Stimulated activated naive CD8-positive, alpha-beta T cell treated with anti-CD3 and anti-CD28 coated beads, Interleukin-15, Interleukin-2, amounts not matched to agents 100 ng/mL and 50 ng/mL, for 24 hours (primary cell): Measurements from ENCODE around the gene ARHGAP26.

Source experiments
- H3K27ac Mint-ChIP-seq: one replicate; pipeline ENCODE4 v1.8.0; 2021; ENCODE audit warnings: mild to moderate bottlenecking, mixed read lengths
- H3K27me3 Mint-ChIP-seq: one replicate; pipeline ENCODE4 v1.8.0; 2021; ENCODE audit warnings: mixed read lengths
- H3K36me3 Mint-ChIP-seq: one replicate; pipeline ENCODE4 v1.8.0; 2021; ENCODE audit warnings: low read depth, mixed read lengths
- H3K4me1 Mint-ChIP-seq: one replicate; pipeline ENCODE4 v1.8.0; 2021; ENCODE audit warnings: low read depth, mixed read lengths
- H3K4me3 Mint-ChIP-seq: one replicate; pipeline ENCODE4 v1.8.0; 2021; ENCODE audit warnings: mild to moderate bottlenecking, mixed read lengths
- H3K9me3 Mint-ChIP-seq: one replicate; pipeline ENCODE4 v1.8.0; 2021; ENCODE audit warnings: mixed read lengths

The ARHGAP26 gene

GRCh38 chr5:143017992-143018391 lies 247.8 kb downstream of the ARHGAP26 start:
- no peaks in the 10 kb centered on the region for H3K9me3 Mint-ChIP-seq
- peaks cover 72% of the 10 kb centered on the region for H3K4me1 Mint-ChIP-seq
- no peaks in the 10 kb centered on the region for H3K27me3 Mint-ChIP-seq
- no peak overlapping the region for H3K4me3 Mint-ChIP-seq
- peak overlapping the region; percentile 29 for H3K27ac Mint-ChIP-seq
- peaks cover 50% of the 10 kb centered on the region for H3K36me3 Mint-ChIP-seq

GRCh38 chr5:143019157-143019556 lies 249.0 kb downstream of the ARHGAP26 start:
- no peaks in the 10 kb centered on the region for H3K27me3 Mint-ChIP-seq
- peak overlapping the region; percentile 51 for H3K27ac Mint-ChIP-seq
- no peaks in the 10 kb centered on the region for H3K9me3 Mint-ChIP-seq
- peaks cover 45% of the 10 kb centered on the region for H3K36me3 Mint-ChIP-seq
- peaks cover 72% of the 10 kb centered on the region for H3K4me1 Mint-ChIP-seq
- H3K4me3 Mint-ChIP-seq, result no peak overlapping the region

- H3K9me3 Mint-ChIP-seq, result no peaks in the 10 kb centered on the region
- peaks cover 38% of the 10 kb centered on the region for H3K36me3 Mint-ChIP-seq
- H3K4me3 Mint-ChIP-seq, result no peak overlapping the region
- H3K27me3 Mint-ChIP-seq, result no peaks in the 10 kb centered on the region
- peak overlapping the region; percentile 51 for H3K27ac Mint-ChIP-seq
- H3K4me1 Mint-ChIP-seq, result peaks cover 76% of the 10 kb centered on the region
Measured at GRCh38 chr5:143019614-143020515, 249.7 kb downstream of the ARHGAP26 start.

- H3K4me3 Mint-ChIP-seq, result no peak overlapping the region
- H3K9me3 Mint-ChIP-seq, result no peaks in the 10 kb centered on the region
- H3K27me3 Mint-ChIP-seq, result no peaks in the 10 kb centered on the region
- H3K4me1 Mint-ChIP-seq, result peaks cover 87% of the 10 kb centered on the region
- peaks cover 30% of the 10 kb centered on the region for H3K36me3 Mint-ChIP-seq
- peak overlapping the region; percentile 51 for H3K27ac Mint-ChIP-seq
Measured at GRCh38 chr5:143021595-143021994, 251.4 kb downstream of the ARHGAP26 start.

GRCh38 chr5:143023411-143024096 lies 253.4 kb downstream of the ARHGAP26 start:
- H3K9me3 Mint-ChIP-seq, result no peaks in the 10 kb centered on the region
- peak overlapping the region; percentile 5 for H3K4me3 Mint-ChIP-seq
- H3K27me3 Mint-ChIP-seq, result no peaks in the 10 kb centered on the region
- H3K27ac Mint-ChIP-seq, result peak overlapping the region; percentile 89
- peaks cover 17% of the 10 kb centered on the region for H3K36me3 Mint-ChIP-seq
- peaks cover 81% of the 10 kb centered on the region for H3K4me1 Mint-ChIP-seq

GRCh38 chr5:143024228-143024920 lies 254.2 kb downstream of the ARHGAP26 start:
- Mint-ChIP-seq H3K4me1 (peaks cover 83% of the 10 kb centered on the region), H3K4me3 (no peak overlapping the region), H3K27me3 (no peaks in the 10 kb centered on the region), H3K9me3 (no peaks in the 10 kb centered on the region), H3K36me3 (peaks cover 13% of the 10 kb centered on the region), H3K27ac (peak overlapping the region; percentile 89)

- H3K4me1 Mint-ChIP-seq, result peaks cover 83% of the 10 kb centered on the region
- H3K27ac Mint-ChIP-seq, result peak overlapping the region; percentile 6
- no peaks in the 10 kb centered on the region for H3K9me3 Mint-ChIP-seq
- H3K36me3 Mint-ChIP-seq, result peaks cover 7% of the 10 kb centered on the region
- no peak overlapping the region for H3K4me3 Mint-ChIP-seq
- no peaks in the 10 kb centered on the region for H3K27me3 Mint-ChIP-seq
Measured at GRCh38 chr5:143025376-143025775, 255.2 kb downstream of the ARHGAP26 start.

GRCh38 chr5:143025971-143026370 lies 255.8 kb downstream of the ARHGAP26 start:
- Mint-ChIP-seq H3K27me3 (no peaks in the 10 kb centered on the region), H3K9me3 (no peaks in the 10 kb centered on the region), H3K36me3 (peaks cover 6% of the 10 kb centered on the region), H3K4me3 (no peak overlapping the region), H3K4me1 (peaks cover 84% of the 10 kb centered on the region), H3K27ac (peak overlapping the region; percentile 43)

GRCh38 chr5:143026380-143026779 lies 256.2 kb downstream of the ARHGAP26 start:
- Mint-ChIP-seq H3K27ac (peak overlapping the region; percentile 43), H3K36me3 (peaks cover 6% of the 10 kb centered on the region), H3K9me3 (no peaks in the 10 kb centered on the region), H3K4me1 (peaks cover 84% of the 10 kb centered on the region), H3K4me3 (no peak overlapping the region), H3K27me3 (no peaks in the 10 kb centered on the region)

- Mint-ChIP-seq H3K36me3 (peaks cover 6% of the 10 kb centered on the region), H3K4me3 (no peak overlapping the region), H3K27me3 (no peaks in the 10 kb centered on the region), H3K9me3 (no peaks in the 10 kb centered on the region), H3K4me1 (peaks cover 88% of the 10 kb centered on the region), H3K27ac (peak overlapping the region; percentile 85)
Measured at GRCh38 chr5:143029293-143029692, 259.1 kb downstream of the ARHGAP26 start.

GRCh38 chr5:143030349-143030748 lies 260.2 kb downstream of the ARHGAP26 start:
- H3K9me3 Mint-ChIP-seq, result no peaks in the 10 kb centered on the region
- peaks cover 6% of the 10 kb centered on the region for H3K36me3 Mint-ChIP-seq
- H3K4me3 Mint-ChIP-seq, result peak overlapping the region; percentile 30
- peak overlapping the region; percentile 85 for H3K27ac Mint-ChIP-seq
- no peaks in the 10 kb centered on the region for H3K27me3 Mint-ChIP-seq
- peaks cover 88% of the 10 kb centered on the region for H3K4me1 Mint-ChIP-seq

- Mint-ChIP-seq H3K27ac (peak overlapping the region; percentile 85), H3K4me3 (no peak overlapping the region)
Measured at GRCh38 chr5:143031781-143032580, 261.8 kb downstream of the ARHGAP26 start.

GRCh38 chr5:143032581-143032836 lies 262.3 kb downstream of the ARHGAP26 start:
- H3K27ac Mint-ChIP-seq, result peak overlapping the region; percentile 85
- peaks cover 8% of the 10 kb centered on the region for H3K36me3 Mint-ChIP-seq
- H3K4me1 Mint-ChIP-seq, result peaks cover 94% of the 10 kb centered on the region
- H3K9me3 Mint-ChIP-seq, result peaks cover 3% of the 10 kb centered on the region
- no peaks in the 10 kb centered on the region for H3K27me3 Mint-ChIP-seq
- no peak overlapping the region for H3K4me3 Mint-ChIP-seq

More at GRCh38 chr5:143031781-143032580, 261.8 kb downstream of the ARHGAP26 start:
- peaks cover 89% of the 10 kb centered on the region for H3K4me1 Mint-ChIP-seq
- H3K36me3 Mint-ChIP-seq, result peaks cover 8% of the 10 kb centered on the region
- H3K9me3 Mint-ChIP-seq, result peaks cover 3% of the 10 kb centered on the region
- no peaks in the 10 kb centered on the region for H3K27me3 Mint-ChIP-seq

GRCh38 chr5:143033535-143034250 lies 263.5 kb downstream of the ARHGAP26 start:
- H3K4me1 Mint-ChIP-seq, result peaks cover 99% of the 10 kb centered on the region
- H3K27ac Mint-ChIP-seq, result peak overlapping the region; percentile 51
- peaks cover 3% of the 10 kb centered on the region for H3K9me3 Mint-ChIP-seq
- H3K36me3 Mint-ChIP-seq, result peaks cover 16% of the 10 kb centered on the region
- H3K27me3 Mint-ChIP-seq, result no peaks in the 10 kb centered on the region
- no peak overlapping the region for H3K4me3 Mint-ChIP-seq
